GM12874 (cell line): Measurements from ENCODE around the gene RTRAF.

Source experiments
- TF ChIP-seq, protein P1 (sequence below): IDR thresholded peaks from 2 replicates; pipeline ENCODE4 v1.5.1; 2011; ENCODE audit warnings: low read depth, mild to moderate bottlenecking, control low read depth, low read length, moderate library complexity; ENCODE audit not compliant: insufficient read depth

Gene RTRAF

DNA sequence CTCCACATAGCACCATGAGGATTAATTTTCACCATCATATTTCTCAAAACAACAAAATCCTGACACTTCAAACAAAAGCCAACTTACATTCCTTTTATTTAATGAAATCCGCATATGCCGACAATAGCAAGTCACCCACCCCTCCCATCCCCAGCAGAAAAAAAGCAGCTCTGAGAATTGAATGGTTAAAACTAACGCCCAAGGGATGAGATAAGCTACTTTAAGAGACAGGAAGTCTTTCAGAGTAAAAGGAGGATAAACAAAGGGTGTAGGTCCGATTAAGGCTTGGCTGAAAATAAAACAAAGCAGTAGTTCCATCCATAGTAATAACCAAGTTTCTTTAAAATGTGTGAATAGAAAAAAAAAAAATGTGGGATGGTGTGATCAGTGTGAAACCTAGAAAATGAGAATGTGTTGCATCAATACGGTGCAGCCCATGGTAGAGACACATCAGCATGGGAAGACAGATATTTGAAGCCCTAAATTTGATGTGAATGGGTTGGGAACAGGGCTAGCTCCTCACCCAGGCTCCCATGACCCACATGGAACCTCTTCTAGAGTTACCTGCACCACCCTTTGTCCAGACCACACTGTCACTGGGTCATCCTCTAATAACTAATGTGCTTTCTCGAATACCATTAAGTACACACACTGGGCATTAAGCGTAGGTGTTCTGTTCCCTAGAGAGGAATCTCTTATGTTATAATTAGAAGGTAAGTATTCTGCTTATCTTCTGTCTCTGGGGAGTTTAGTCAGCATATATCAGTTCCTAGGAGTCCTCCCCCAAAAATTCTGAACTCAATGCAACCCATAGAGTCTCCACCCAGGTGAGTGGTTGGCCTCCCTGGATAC is 31.7 kb downstream of the RTRAF start:
- TF ChIP-seq, protein P1, sequence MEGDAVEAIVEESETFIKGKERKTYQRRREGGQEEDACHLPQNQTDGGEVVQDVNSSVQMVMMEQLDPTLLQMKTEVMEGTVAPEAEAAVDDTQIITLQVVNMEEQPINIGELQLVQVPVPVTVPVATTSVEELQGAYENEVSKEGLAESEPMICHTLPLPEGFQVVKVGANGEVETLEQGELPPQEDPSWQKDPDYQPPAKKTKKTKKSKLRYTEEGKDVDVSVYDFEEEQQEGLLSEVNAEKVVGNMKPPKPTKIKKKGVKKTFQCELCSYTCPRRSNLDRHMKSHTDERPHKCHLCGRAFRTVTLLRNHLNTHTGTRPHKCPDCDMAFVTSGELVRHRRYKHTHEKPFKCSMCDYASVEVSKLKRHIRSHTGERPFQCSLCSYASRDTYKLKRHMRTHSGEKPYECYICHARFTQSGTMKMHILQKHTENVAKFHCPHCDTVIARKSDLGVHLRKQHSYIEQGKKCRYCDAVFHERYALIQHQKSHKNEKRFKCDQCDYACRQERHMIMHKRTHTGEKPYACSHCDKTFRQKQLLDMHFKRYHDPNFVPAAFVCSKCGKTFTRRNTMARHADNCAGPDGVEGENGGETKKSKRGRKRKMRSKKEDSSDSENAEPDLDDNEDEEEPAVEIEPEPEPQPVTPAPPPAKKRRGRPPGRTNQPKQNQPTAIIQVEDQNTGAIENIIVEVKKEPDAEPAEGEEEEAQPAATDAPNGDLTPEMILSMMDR = no peak

DNA sequence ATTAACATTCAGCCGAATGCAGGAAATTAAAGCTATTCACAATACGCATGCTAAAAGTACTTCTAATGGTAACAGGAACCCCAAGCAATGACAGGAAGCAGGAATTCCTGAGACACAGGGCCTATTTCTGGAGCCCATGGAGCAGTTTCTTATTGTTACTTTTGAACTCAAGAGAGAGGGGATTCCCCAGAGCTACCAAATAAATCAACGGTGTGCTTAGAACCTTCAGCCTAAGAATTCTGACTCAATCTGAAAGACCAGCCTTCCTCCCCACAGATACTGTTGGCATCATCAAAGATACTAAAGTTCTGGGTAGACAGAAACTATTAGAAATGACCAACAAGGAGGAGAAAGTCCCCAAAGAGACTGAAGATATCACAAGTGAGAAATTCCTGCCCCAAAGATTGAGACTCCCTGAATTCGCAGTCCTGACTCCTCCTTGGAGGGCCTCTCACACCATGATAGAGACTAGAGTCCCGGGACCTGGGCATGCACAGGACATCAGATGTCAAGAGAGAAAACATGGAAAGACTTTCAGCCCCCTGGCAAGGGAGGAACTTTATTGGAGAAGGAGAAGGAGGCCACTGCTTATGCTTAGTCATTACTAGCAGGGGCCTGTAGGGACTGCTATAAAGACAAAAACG is 32.7 kb downstream of the RTRAF start:
- TF ChIP-seq, protein P1 = no peak

DNA sequence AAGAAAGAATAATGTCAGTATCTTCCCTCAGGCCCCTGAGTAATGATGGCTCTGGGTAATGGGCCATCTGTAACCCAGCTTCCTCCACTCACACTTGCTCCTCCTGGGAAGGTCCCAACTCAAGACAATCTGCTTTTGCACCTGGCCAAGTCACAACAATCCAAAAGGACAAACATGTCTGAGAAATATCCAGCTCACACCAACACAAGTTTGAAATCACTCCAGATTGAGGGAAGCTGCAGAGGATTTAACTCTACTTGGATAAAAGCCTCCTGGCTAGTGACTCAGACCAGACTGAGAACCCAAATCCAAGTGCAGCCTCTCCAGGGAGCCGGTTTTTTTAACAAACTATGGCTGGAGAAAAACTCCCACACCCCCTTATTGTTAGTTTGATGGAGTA is 34.2 kb downstream of the RTRAF start:
- TF ChIP-seq, protein P1 = no peak

DNA sequence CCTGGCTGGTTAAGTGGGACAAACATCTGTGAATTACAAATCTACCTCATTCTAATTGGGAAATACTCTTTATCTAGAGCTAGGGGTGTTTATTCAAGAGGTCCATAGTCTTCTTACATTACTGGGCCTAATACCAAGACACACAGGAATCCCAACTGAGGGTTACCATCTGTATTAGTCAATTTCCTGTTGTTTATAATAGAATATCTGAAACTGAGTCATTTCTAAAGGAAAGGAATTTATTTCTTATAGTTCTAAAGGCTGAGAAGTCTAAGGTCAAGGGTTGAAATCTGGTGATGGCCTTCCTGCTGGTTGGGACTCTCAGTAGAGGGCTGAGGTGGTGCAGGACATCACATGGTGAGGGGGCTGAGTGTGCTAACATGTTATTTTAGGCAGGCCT is 36.0 kb downstream of the RTRAF start:
- TF ChIP-seq, protein P1 = no peak

DNA sequence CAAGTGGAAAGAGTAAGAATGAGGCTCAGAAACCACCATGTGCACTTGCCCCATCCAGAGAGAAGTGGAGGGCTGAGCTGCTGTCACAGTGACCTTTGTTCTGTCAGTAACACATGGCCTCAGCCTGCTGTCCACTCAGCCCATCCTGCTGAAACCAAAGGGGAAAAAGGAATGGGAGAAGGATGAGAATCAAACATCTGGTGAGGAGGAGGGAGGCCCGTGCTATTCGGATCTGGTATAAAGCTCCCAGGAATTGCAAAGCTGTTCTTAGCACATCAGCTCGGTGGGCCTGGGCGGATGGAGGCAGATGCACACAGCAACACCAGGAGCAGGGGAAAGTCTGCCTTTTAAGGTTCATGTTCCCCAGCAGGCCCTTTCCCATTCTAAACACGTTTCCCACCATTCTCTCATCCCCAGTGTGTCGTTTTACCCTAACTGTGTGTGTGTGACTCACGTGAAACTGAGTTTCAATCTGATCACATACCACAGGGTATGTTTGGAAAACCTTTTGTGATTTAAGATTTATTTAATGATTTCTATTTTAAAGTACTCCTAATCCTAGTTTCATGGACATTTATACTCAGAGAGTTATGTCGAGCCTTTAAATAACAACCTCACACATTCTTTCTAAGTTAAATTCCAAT is 36.8 kb downstream of the RTRAF start:
- TF ChIP-seq, protein P1 = no peak

DNA sequence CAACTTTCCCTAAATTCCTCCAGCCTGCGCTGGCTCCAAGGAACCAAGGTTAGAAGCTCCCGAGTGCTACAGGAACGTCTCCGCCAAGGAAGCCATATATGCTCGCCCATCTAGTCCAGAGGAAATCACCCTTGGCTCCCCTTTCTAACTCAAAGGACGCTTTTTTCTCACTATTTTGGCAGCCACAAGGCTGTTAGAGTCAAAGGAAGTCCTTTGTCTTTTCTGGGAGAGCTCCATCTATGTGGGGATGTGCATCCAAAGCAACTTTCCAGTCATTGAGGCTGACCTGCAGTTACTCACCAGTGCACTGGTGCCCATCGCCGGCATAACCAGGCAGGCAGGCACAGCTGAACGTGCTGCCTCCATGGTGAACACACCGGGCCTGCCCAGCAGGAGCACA is 37.6 kb downstream of the RTRAF start:
- TF ChIP-seq, protein P1 = no peak

DNA sequence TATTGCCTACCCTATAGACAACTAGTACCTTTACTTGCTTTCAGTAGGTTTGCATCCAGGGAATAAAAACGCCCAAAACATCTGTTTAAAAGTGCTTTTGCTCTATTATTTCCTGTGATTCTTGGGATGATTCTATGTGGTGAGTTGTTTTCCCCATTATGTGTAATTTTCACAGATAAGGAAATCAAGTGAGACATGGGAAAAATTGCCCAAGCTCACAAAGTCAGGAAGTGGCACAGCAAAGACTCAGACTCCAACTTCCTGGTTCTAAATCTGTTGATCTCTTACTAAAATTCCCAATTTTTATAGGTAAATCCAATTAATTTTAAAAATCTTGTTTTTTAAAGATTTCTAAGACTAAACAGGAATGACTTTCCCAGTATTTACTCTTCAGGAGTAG is 40.5 kb downstream of the RTRAF start:
- TF ChIP-seq, protein P1 = no peak
